GM21515 (cell line): ENCODE data around the gene MCM3AP.
"Not testable (repeated sequence)": the region's sequence is repeated elsewhere in the genome, so short reads cannot be mapped to it uniquely, and the experiment has no call there.

Source experiments
- ATAC-seq: cut with Tn5 transposase; IDR thresholded peaks from one replicate; pipeline ENCODE4 v1.9.1; 2021; ENCODE audit not compliant: unreplicated experiment

The MCM3AP gene

GRCh38 chr21:46244602-46245001 lies 40.8 kb downstream of the MCM3AP start:
- ATAC-seq: no peak

- ATAC-seq: no peak
Observed at GRCh38 chr21:46243960-46244361, 41.5 kb downstream of the MCM3AP start.

GRCh38 chr21:46243325-46243724 lies 42.1 kb downstream of the MCM3AP start:
- ATAC-seq: no peak

- not testable (repeated sequence) for ATAC-seq
Observed at GRCh38 chr21:46241577-46241976, 43.8 kb downstream of the MCM3AP start.

GRCh38 chr21:46239817-46240325 lies 45.5 kb downstream of the MCM3AP start:
- ATAC-seq: no peak

- ATAC-seq: no peak
Observed at GRCh38 chr21:46237474-46237873, 47.9 kb downstream of the MCM3AP start.

GRCh38 chr21:46234436-46234950 lies 50.9 kb downstream of the MCM3AP start:
- no peak for ATAC-seq

GRCh38 chr21:46229923-46230260 lies 55.5 kb downstream of the MCM3AP start:
- no peak for ATAC-seq

GRCh38 chr21:46229133-46229922 lies 56.1 kb downstream of the MCM3AP start:
- no peak for ATAC-seq

- ATAC-seq: peak; percentile 75
Observed at GRCh38 chr21:46228345-46229051, 56.9 kb downstream of the MCM3AP start, which contains the start of gene LSS. Gene LSS, minus strand, starts transcription at chr21:46228774. Its CDS starts 29 bp downstream, at chr21:46228745.

- no peak for ATAC-seq
Observed at GRCh38 chr21:46227811-46228344, 57.5 kb downstream of the MCM3AP start.

- ATAC-seq: no peak
Observed at GRCh38 chr21:46226920-46227599, 58.4 kb downstream of the MCM3AP start.

- no peak for ATAC-seq
Observed at GRCh38 chr21:46226146-46226545, 59.3 kb downstream of the MCM3AP start.

- ATAC-seq: not testable (repeated sequence)
Observed at GRCh38 chr21:46223661-46224060, 61.8 kb downstream of the MCM3AP start.

- ATAC-seq: no peak
Observed at GRCh38 chr21:46223217-46223616, 62.2 kb downstream of the MCM3AP start.

GRCh38 chr21:46222436-46223116 lies 62.8 kb downstream of the MCM3AP start:
- no peak for ATAC-seq

GRCh38 chr21:46221664-46222435 lies 63.6 kb downstream of the MCM3AP start:
- ATAC-seq: no peak

GRCh38 chr21:46220847-46221246 lies 64.6 kb downstream of the MCM3AP start:
- ATAC-seq: no peak

GRCh38 chr21:46220275-46220810 lies 65.1 kb downstream of the MCM3AP start:
- no peak for ATAC-seq
